HG02970 (cell line): ENCODE data around the gene STEAP1B.

Experiments
- ATAC-seq: cut with Tn5 transposase; IDR thresholded peaks from one replicate; pipeline ENCODE4 v1.9.1; 2021; ENCODE audit warnings: mild to moderate bottlenecking, moderate library complexity, moderate number of reproducible peaks; ENCODE audit not compliant: unreplicated experiment, low FRiP score

Gene STEAP1B

DNA sequence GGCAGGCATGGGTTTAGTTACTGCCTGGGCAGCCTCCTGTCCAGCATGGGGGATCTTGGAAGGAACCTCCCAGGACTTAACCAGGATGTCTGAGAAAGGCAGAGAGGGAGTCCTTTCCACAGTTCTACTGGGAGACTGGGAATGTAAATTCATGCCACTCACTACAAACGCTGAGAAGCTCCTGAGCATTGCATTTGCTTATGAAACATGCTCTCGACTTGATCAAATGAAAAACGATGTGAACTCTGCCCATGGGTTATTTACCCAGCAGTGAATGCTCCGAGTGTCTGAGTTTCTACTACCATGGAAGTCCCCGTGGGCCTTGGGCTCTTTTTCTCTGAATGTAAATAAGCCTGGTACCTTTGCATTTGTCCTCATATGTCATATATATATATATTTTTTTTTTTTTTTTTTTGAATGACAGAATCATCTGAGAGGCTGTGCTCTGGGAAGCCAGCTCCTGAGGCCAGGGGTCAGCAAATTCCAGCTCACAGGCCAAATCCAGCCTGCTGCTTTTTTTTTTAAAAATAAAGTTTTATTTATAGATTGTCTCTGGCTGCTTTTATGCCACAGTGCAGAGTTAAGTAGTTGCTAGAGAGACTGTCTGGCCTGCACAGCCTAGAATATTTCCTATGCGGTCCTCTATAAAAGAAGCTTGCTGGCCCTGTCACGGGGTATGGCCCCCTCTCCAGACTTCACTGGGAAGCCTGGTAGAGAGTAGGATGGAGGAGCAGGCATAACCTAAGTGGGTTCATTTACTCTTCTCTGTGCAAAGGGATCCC is 121.6 kb downstream of the STEAP1B start:
- ATAC-seq: no peak

DNA sequence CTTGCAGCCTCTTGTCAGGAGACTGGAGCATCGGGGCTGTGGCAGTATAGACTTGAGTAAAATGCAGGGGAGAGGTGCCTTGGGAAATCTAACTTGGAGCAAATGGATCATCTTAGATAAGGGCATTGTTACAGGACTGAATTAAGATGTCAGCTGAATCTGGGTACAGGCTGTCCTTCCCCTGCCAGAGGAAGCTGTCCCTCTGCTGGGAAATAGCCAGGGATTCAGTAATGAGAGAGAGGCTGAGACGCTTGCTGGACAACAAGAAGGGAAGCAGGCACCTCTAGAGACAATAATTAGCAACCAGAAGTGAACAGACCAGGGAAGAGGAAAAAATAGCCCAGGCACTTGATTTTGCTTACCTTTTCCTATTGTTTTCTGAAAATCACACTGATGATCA is 122.3 kb downstream of the STEAP1B start:
- ATAC-seq: no peak

DNA sequence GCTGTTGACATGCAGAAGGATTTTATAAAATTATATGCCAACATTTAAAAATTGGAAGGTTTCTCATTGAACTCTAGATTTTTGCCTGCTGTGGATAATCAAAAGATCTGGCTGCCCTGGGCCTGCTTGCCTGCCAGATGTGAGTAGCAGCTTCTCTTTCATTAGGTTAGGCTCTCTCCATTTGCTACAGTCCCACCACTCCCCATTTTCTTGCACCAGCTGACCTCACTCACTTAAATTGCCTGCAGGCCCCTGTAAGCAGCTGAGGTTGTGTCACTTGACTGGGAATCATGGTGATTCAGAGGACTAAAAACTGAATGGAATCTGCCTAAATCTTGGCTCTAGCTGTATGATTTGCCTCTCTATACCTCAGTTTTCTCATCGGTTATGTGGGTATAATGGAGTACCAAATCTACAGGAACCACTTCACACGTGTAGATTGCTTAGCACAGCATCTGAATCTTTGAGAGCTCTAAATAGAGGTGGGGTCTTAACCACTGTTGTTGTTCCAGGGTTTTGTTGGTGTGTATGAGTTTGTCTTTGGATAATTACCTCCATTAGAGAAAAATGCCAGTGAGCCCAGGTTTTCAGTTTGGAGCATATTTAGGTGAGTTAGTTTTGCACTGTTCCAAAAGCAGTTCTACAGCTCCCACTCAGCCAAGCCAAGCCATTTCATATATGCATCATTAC is 124.5 kb downstream of the STEAP1B start:
- ATAC-seq: no peak

DNA sequence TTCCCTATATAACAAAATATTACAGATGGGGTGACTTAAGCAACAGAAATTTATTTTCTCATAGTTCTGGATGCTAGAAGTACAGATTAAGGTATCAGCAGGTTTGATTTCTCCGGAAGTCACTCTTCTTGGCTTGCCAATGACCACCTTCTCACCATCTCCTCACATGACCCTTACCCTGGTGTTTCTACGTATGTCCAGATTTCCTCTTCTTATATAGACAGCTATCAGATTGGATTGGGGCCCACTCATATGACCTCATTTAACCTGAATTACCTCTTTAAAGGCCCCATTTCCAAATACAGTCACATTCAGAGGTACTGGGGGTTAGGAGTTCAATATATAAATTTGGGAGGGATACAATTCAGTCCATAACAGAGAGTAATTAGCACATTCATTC is 126.1 kb downstream of the STEAP1B start:
- ATAC-seq: no peak

DNA sequence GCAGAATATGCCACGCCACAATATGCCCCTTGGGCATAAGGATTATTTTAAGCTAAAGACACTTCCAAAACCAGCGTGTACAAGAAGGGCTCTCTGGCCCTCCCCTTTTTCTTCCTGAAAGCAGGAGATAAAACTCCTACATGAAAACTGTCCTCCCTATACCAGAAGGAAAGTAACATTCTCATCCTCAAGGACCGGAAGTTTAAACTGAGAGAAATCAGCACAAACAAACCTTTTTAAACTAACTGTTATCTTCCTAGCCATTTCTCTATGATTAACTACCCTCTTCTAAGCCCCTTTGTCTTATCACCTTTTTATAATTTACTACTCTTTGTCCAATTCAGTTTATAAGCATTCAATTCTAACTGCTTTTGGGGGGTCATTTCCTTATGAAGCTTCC is 126.6 kb downstream of the STEAP1B start:
- no peak for ATAC-seq

DNA sequence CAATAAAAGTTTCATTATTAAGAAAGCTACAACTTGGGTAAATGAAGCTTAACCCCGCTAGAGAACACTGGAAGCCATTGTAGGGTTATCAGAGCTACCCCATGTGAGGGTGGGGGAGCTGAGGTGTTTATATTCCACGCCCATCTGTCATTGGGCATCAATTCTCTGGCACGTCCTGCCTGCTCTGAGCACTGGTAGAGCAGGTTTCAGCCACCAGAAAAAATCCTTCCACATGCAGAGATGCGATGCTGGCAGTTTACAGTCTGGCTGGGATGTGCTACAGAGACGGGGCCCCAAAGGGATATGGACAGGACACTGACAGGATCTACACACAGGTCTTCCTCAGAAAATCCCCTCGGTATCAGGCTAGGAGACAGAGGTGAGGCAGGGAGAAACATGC is 127.1 kb downstream of the STEAP1B start:
- no peak for ATAC-seq

DNA sequence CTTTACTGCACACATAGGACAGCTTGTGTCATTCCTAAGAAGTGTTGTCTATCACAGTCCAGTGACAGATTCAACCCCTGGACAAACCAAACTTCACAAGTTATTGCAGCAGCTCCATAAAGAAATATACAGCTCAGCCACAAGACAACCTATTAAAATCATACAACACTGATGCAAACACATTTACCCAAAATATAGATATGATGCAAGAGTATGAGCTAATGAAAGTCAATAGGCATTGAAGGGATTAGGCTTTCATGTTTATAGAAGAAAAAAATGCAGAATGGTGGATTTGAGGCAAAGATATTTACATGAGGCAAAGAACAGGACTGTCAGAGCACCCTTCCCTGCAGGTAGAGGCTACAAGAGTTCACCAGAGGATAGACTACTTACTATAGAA is 128.1 kb downstream of the STEAP1B start:
- ATAC-seq: no peak
